NCI-H345 treated with DMSO at 0.1 percent for 48 hours (cell line): ENCODE measurements around the gene TNNT2.

ENCODE experiments used
- DNase-seq: peaks from one replicate; lab custom pipeline; 2025; ENCODE audit not compliant: unreplicated experiment; lab: John Stamatoyannopoulos, UW

The TNNT2 gene

DNA sequence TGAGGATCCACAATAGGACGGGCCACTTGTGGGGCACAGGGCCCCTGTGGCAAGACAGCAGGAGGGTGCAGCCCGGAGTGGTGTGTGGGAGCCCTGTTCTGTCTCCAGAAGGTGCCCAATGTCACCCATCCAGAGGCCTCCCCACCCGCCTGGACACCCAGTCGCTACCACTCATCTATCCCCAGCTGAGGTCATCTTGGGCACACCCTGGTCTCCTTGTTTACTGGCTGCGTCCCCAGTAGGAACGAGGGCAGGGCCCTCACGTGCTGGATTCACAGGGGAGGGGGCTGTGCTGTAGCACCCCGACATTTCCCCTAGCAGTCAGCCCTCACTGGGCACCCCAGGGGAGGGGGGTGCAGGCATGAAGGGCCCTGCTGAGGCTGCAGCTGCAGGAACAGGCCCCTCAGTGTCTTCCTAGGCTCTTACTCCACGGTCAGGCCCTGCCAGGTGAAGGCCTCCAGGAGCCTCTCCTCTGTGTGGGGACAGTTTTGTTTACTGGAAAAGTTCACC lies 2.3 kb upstream of the TNNT2 start:
- DNase-seq = no peak

DNA sequence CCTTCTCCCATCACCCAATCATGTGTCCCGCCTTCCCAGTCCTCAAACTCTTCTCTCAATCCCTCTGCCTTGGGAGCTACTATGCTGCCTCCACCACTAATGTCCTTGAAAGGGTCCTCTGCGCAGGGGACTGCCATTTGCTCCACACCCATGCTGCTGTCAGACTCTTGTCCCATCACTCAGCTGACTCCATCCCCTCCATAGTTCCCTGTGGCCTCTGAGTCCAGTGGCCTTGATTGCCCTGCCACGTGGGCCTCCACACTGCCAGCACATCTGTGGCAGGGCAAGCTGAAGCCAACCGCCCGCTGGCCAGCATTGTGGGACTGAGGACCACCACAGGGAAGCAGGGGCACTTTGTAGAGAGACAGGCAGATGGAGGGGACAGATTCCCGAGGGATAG lies 1.3 kb upstream of the TNNT2 start:
- DNase-seq = no peak

DNA sequence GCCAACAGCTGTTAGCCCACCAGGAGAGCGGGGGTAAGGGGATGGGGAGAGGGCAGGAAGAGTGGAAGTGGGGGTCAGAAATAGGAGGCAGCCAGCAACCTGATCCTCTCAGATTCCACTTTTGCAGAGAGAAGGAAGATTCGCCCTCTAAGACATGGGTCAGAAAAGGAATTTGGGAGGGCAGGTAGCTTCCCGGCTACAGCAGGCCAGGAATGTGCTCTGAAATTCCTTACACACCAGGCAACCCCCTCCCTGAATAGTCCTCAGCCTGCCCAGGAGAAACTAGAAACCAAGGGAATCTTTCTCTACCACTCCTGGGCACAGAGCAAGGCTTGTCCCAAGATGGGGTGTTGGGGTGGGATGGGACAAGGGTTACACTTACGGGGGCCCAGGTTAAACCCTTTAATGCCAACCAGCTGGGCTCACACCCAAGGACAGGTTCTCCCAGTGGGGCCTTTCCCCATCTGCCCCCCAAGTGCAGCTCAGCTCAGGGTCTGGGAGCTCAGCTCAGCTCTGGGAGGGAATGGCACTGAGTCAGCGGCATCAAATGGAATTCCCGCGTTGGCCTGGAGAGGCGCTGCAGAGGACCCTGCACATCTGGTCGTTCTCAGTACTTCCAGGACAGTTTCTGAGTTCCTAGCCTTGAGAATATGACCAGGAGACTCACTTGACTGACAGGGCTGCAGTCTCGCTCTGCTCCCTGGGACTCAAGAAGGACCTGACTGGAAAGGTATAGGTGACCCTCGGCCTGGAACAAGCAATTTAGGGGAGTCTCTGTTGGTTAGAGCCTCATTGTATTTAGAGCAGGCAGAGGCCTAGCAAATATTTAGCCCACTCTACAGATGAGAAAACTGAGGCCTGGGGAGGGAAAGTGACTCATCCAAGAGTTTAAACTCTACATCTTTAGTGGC lies 761 bp downstream of the TNNT2 start:
- no peak for DNase-seq

DNA sequence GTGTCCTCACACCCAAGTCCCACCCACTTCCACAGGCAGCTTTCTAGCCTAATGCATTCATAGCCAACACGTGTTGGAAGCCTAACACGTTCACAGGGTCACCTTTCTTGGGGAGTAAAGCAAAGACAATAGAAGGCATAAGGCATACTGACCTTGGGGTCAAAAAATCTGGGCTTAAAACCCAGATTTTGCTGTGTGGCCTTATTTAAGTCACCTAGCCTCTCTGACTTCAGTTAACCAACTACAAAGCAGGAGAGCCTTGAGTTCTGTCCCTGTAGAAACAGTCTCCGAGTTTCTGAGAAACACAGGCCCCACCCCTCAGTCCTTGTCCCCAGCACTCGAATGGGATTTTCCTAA lies 1.4 kb downstream of the TNNT2 start:
- no peak for DNase-seq

DNA sequence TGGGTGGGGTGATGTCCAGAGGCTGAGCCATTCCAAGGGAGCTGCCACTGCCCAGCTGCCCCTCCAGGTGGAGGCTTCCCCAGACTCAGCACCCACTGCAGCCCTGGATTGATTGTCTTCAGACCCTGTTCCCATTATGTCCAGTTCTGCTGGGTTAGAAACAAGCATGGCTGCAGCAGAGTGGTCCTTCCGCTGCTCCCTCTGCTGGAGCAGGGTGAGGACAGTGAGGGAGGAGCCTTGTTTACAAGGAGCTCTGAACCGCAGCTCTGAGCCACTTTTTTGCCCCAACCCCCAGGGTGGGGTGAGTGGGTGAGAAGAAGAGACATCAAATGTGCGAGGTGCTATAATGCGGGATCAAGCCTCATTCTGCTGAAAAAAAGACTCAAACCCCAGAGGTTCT lies 2.3 kb downstream of the TNNT2 start:
- DNase-seq = no peak

DNA sequence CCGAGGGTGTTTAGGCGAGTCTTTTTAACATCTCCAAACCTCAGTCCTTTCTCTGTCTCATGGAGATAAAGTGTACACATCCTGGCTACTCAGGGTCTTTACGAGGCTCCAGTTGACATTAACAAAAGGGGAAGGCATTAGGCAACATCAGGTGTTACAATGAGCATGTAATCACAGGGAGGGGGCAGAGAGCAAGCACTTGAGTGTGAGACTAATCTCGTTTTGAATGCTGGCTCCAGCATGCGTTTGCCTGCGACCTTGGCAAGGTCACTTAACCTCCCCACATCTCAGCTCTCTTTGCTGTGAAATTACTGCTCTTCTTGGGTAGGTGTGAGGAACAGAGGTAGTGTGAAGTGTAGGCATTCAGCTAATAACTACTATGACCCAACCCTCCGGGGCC lies 3.1 kb downstream of the TNNT2 start:
- DNase-seq = peak; percentile 77

DNA sequence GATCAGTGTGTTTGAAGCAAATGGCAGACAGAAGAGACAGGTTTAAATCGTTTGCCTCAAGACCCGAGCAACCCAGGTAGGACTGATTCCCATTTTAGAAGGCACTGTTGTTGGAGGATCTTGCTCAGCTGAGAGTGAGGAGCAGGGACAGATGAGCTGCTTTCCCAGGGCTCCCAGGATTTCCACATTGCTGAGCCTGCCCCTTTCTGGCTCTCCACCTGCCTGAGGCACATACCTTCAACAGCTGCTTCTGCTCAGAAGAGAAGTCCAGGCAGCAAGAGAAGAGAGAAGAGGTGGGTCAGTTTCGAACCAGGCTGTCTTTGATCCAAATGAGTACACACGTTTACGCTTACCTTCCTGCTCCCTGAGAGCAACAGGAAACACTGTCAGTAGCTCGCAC lies 5.7 kb downstream of the TNNT2 start:
- DNase-seq = no peak

DNA sequence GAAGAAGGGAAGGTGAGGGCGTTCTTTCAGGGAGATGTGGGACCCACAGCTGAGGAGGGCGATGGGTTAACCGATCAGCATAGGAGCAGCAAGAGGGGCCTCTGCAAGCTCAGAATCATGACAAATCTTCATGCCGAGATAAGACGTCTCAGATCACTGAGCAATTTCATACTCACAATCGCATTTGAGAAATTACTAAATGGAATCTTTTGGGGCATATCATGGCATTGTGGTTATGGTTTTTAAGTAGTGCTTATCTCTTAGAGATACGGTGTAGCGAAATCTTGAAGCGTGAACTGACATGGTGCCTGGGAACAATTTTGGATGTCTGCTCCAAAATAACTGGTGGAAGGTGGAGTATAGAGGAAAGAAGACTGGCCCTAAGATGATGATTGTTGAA lies 6.2 kb downstream of the TNNT2 start:
- no peak for DNase-seq

DNA sequence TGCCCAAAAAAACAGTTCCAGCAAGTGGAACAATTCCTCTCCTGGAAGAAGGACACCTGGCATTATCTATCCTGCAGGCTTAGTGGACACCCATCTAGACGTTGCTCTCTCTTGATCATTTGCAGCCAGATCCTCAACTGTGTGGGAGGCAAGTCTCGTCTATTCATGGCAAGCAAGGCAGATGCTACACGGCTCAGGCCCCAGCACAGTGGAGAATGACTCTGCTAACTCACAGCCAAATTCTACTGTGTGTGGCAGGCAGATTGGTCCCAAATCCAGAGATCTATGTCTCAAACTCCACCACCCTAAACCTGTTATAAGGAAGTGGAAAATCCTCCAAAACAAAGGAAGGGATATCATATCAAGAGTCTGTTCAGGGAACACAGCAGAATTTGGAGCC lies 7.0 kb downstream of the TNNT2 start:
- DNase-seq = no peak

DNA sequence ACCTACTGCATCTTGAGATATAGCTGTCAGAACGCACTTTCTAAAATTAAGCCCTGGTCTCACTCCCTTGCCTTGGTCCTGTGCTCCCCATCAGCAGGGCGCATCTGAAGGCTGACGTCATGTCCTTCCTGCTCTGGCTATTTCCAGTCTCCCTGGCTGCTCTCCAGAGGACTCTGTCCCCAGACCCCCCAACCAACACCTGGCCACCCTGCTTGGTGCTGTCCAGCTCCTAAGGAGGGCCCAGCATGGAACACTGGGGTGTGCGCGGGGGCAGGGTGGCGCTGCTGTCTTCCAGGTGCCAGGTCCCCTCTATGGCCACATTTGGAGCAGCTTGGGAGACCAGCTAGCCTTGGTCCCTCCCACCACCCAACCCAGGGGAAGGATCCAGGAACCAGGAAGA lies 8.3 kb downstream of the TNNT2 start:
- DNase-seq = no peak

DNA sequence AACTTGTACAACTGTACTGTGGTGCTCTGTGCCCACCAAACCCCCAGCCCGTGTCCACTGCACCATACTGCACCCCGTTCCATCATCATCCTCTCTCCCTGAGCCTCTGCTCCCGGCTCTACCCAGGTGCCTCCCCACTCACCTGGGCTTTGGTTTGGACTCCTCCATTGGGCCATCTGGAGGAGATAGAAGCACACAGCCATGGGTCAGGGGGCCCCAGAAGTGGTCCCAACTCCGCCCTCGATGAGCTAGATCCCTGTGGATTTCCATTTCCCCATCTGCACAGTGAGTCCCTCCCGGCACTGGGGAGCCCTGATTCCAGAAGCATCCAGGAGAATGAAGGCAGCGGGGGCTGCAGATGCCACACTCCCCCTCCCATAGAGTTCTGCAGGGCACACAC lies 10.8 kb downstream of the TNNT2 start:
- no peak for DNase-seq

DNA sequence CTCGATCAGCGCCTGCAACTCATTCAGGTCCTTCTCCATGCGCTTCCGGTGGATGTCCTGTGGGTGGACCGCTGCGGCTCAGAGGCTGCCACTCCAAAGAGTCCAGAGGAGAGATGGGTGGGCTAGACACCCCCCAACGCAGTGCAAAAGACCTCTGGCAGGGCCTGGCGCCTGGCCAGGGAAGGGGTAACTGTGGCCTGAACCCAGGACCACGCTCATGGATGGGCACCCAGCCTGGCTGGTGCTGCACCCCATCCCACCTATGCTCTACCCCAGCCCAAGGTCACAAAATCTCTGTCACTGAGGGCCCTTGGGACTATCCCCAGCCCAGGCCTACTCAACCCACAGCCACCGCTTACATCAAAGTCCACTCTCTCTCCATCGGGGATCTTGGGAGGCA lies 12.2 kb downstream of the TNNT2 start:
- DNase-seq = no peak

DNA sequence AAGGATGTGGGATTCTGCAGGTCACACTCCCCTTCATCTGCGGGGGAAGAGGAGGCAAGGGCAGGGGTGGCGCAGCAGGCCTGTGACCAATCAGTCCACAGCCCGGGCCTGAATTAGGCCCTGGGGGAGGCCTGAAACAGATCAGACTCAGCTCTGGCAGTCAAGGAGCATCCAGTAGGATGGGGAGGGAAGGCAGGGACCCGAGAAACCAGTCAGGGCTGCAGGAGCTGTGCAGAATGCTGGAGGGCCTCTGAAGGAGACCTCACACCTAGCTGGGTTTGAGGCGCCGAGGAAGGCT lies 12.7 kb downstream of the TNNT2 start:
- no peak for DNase-seq

DNA sequence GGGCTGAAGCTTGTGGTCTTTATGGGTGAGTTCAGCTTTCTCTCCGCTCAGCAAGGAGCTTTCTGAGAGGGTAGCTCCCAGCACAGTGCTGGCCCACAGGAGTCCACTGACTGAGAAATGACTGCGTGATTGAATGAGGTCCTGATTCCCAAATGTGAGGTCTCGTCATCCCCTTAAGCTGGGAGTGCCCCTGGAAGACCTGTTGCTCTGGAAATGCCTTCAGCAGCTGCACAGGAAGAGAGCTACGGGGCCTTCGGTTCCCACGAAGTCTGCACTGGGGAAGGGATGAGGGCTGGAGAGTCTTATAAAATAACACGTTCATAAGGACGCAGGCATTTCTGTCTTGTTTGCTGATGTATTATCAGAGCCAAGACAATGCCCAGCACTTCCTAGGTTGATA lies 14.0 kb downstream of the TNNT2 start:
- DNase-seq = no peak

DNA sequence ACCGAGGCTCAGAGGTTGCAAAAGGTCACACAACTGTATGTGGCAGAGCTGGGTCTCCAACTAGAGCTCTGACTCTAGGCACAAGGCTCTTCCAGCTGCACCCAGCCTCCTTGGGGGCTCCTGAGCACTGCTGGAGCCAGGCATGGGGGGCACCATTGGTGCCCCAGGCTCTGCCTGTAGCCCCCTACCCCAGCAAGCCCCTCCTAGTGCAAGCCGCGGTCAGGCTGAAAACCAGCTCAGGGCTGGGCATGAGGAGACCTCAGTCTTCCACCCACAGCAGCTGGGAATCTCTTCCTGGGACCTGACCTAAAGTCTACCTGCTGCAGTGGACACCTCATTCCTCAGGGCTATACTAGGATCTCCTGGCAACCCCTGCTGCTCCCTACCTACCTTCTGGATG lies 14.6 kb downstream of the TNNT2 start:
- no peak for DNase-seq

DNA sequence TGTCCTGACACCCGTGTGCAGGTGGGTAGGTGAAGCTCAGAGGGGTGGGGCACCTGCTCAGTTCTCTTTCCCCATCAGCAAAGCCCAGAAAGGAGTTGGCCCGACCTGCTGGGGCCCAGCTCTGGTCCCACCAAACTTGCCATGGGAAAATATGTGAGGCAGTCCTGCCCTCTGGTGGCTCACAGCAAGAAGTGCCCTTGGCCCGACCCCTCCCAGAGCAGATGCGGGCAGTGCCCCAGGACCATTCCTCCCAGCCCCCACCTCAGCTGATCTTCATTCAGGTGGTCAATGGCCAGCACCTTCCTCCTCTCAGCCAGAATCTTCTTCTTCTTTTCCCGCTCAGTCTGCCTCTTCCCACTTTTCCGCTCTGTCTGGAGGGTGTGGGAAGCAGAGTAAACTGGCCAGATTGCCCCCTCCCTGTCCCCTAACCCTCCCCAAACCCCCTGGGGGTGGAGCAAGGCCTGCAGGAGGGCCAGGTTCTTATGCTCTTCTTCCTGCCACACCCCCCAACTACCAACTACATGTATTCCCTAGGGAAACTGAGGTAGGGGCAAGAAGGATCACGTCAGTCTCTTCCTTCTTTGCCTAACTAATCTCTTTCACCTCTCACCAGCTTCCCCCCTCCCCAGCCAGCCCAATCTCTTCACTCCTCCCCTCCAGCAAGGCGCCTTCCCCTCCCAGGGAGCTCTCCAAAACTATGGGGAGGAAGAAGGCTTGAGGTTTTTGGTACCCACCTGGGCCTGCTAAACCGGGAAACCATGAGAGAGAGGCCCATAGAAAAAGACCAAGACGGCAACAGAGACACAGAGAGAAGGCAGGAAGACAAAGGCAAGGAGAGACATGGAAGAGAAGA lies 15.6 kb downstream of the TNNT2 start:
- DNase-seq = peak; percentile 17

DNA sequence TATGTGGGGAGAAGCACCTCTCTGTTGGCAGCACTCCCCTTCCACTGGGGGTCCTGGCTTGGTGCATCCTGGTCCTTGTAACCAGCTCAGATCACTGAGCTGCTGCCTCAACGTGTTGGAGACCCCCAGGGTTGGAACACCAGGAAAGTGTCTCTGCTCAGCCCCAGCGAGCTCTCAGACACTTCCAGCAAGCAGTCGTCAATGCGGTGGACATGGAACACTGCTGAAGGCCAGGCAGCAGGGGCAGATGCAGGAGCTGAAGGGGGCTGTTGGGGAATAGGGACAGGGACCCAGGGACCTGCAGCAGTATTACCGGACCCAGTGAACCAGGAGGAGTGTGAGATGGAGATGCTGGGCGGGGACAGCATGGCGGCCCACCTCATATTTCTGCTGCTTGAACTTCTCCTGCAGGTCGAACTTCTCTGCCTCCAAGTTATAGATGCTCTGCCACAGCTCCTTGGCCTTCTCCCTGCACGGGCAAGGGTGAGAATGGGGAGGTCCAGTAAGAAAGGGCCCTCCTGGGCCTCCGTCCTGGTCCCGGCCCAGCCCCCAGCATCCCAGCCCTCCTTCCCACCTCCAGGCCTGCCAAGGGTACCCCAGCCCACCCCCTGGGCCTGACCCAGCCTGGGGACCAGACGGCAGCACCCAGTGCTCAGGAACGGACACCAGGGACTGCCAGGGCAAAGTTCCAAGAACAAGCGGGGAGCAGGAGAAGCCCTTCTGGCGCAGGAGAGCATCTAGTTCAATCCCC lies 16.4 kb downstream of the TNNT2 start:
- no peak for DNase-seq

DNA sequence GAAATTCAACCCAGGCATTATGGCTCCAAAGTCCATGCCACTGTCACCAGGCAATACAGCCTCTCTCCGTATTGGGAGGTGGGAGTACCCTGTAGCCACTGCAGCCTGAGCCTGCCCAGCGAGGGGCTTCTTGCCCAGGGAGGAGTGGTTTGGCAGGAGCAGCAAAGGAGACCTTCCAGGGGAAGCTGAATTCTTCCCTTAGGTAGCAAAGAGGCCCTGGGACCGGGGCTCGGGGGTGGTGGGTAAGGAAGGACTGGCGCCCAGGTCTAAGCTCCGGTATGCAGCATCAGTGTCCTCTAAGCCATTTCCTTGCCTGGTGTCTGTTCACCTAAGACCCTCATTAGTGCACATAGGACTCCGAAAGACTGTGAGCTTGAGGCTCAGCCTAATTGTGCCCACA lies 17.0 kb downstream of the TNNT2 start:
- DNase-seq = no peak

DNA sequence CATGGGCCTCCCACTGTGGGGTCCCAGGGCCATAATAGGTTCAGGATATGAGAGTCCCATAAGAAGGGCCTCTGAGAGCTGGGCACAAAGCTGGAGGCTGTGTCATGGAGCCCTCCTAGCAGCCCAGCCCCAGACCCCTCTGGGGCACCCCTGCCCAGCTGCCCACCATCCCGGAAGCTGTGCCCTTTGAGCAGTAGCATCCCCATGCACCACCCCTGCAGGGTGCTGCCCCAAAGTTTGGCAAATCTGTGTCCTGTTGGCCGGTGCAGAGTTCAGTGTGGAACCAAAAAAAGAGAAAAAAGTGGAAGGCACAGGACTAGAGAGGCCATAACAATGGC lies 17.6 kb downstream of the TNNT2 start:
- no peak for DNase-seq

DNA sequence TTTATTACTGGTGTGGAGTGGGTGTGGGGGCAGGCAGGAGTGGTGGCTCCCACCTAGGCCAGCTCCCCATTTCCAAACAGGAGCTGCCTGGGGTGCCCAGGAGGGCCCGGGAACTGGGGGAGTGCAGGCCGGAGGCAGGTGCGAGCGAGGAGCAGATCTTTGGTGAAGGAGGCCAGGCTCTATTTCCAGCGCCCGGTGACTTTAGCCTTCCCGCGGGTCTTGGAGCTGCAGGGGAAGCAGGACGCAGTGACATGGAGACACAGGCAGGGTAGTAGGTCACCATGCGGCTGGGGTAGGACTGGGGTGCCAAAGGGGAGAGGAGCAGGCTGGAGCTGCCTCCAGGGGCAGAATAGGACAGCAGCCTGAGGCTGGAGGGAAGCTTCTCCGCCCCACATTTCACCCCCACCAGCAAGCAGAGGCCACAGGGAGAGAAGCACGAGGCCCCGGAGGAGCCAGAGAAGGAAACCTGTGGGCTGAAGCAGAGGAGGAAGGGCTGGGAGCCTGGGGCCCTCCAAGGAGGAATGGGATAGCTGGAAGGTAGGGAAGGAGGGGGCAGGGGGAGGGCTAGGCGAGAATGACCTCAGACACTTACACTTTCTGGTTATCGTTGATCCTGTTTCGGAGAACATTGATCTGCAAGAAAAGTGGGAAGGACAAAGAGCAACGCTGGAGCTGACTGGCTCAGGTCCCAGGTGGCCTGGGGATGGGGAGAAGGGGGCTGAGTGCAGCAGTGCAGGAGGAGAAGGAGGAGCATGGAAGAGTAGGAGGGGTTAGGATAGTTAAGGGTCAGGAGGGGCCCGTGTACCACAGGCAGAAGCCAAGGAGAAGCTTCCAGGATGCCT lies 18.2 kb downstream of the TNNT2 start:
- no peak for DNase-seq

DNA sequence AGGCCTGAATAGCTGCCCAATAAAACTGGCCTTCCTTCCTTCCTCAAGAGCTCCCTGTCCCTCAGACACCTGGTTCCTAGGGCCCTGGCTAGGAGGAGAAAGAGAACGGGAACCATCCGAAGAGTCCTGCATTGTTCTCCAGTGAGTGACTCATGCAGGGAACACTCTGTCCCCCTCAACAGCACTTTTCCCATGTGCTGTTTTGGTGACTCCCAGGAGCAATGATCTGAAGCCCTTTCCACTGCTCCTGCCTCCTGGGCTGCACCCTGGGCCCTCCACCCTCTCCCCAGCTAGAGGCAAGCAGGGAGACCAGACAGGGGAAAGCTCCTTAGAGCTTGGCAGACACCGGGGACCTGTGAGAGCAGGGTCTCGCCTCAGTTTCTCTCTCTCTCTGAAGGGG lies 18.9 kb downstream of the TNNT2 start:
- DNase-seq = no peak
